CD14-positive monocyte (primary cell): ENCODE data around the gene SMIM20. TPM values are rescaled to one million over a fixed set of nuclear protein-coding genes. Genes with fewer than 3 reads are reported as not detected.

Experiments
- DNase-seq, 3 donors: peaks; one replicate each; pipeline ENCODE4 v3.0.0-alpha.2; 2011 to 2022
- H2AFZ ChIP-seq: 2 replicates; pipeline ENCODE4 v1.6.0; 2012; ENCODE audit warnings: mild to moderate bottlenecking, low read depth, low read length, inconsistent platforms; ENCODE audit not compliant: insufficient read depth, poor library complexity, severe bottlenecking
- H3K27ac ChIP-seq, 2 donors: 1 replicate in 1 of 2; 2 replicates in 1 of 2; pipeline ENCODE4 v1.5.1; 2012 to 2013; ENCODE audit warnings: low read length in 2 of 2, control low read depth in 1 of 2, inconsistent platforms in 1 of 2, low read depth in 1 of 2, mild to moderate bottlenecking in 1 of 2
- H3K27me3 ChIP-seq, 2 donors: one replicate each; pipeline versions ENCODE4 v1.6.0 to v1.6.1; 2011 to 2013; ENCODE audit warnings: low read length in 2 of 2; ENCODE audit not compliant: control insufficient read depth in 2 of 2, insufficient read depth in 2 of 2
- H3K36me3 ChIP-seq, 2 donors: replicated peaks in 1 of 2; 1 replicate in 1 of 2; 2 replicates in 1 of 2; pipeline versions ENCODE4 v1.5.1 to v1.6.1; 2012 to 2013; ENCODE audit warnings: low read length in 2 of 2, control low read depth in 1 of 2, inconsistent platforms in 1 of 2, mild to moderate bottlenecking in 1 of 2; ENCODE audit not compliant: insufficient read depth in 2 of 2, control insufficient read depth in 1 of 2
- H3K4me1 ChIP-seq, 2 donors: 1 replicate in 1 of 2; 2 replicates in 1 of 2; pipeline versions ENCODE4 v1.5.1 to v1.6.1; 2012 to 2013; ENCODE audit warnings: low read length in 2 of 2, control low read depth in 1 of 2, inconsistent platforms in 1 of 2, mild to moderate bottlenecking in 1 of 2, moderate library complexity in 1 of 2; ENCODE audit not compliant: insufficient read depth in 2 of 2, control insufficient read depth in 1 of 2
- H3K4me2 ChIP-seq: replicated peaks from 2 replicates; pipeline ENCODE3; 2012; ENCODE audit warnings: low read length, moderate library complexity, mild to moderate bottlenecking; ENCODE audit not compliant: poor library complexity, severe bottlenecking; ENCODE audit errors: extremely low read depth
- H3K4me3 ChIP-seq, 3 experiments: fragments of 200-600 bp in 1 of 3; sonication (generic) in 1 of 3; replicated peaks in 1 of 3; 1 replicate in 2 of 3; 2 replicates in 1 of 3; pipeline ENCODE4 v1.5.1; 2011 to 2013; ENCODE audit warnings: low read length in 3 of 3, mild to moderate bottlenecking in 3 of 3, control low read depth in 2 of 3, low read depth in 2 of 3, inconsistent platforms in 1 of 3, moderate library complexity in 1 of 3
- H3K79me2 ChIP-seq: 2 replicates; pipeline ENCODE4 v1.6.0; 2012; ENCODE audit warnings: mild to moderate bottlenecking, control low read depth, inconsistent platforms, low read length, moderate library complexity; ENCODE audit not compliant: insufficient read depth
- H3K9ac ChIP-seq: 2 replicates; pipeline ENCODE4 v1.6.0; 2017; ENCODE audit warnings: low read length, mild to moderate bottlenecking; ENCODE audit not compliant: insufficient read depth, poor library complexity, severe bottlenecking
- H3K9me3 ChIP-seq, 2 donors: replicated peaks in 1 of 2; 1 replicate in 1 of 2; 2 replicates in 1 of 2; pipeline versions ENCODE4 v1.5.1 to v1.6.1; 2012 to 2013; ENCODE audit warnings: low read length in 2 of 2, control low read depth in 1 of 2; ENCODE audit not compliant: control insufficient read depth in 1 of 2, insufficient read depth in 1 of 2
- H4K20me1 ChIP-seq: 2 replicates; pipeline ENCODE4 v1.6.0; 2012; ENCODE audit warnings: mild to moderate bottlenecking, low read length, control low read depth, moderate library complexity; ENCODE audit not compliant: insufficient read depth
- H3K27ac Mint-ChIP-seq, 7 donors: one replicate each; pipeline ENCODE4 v1.8.0; 2020; ENCODE audit warnings: mild to moderate bottlenecking in 7 of 7, mixed read lengths in 7 of 7, moderate library complexity in 6 of 7, inconsistent platforms in 2 of 7
- H3K27me3 Mint-ChIP-seq, 3 donors: one replicate each; pipeline ENCODE4 v1.8.0; 2021 to 2022; ENCODE audit warnings: low read depth in 3 of 3, mild to moderate bottlenecking in 3 of 3, mixed read lengths in 3 of 3, moderate library complexity in 3 of 3, inconsistent platforms in 1 of 3
- H3K36me3 Mint-ChIP-seq, 2 donors: one replicate each; pipeline ENCODE4 v1.8.0; 2020; ENCODE audit warnings: mixed read lengths in 2 of 2, inconsistent platforms in 1 of 2, mild to moderate bottlenecking in 1 of 2
- H3K4me1 Mint-ChIP-seq: one replicate; pipeline ENCODE4 v1.8.0; 2020; ENCODE audit warnings: mild to moderate bottlenecking, mixed read lengths
- H3K4me3 Mint-ChIP-seq, 2 donors: one replicate each; pipeline ENCODE4 v1.8.0; 2020; ENCODE audit warnings: mild to moderate bottlenecking in 2 of 2, mixed read lengths in 2 of 2, moderate library complexity in 1 of 2
- H3K9me3 Mint-ChIP-seq, 7 donors: one replicate each; pipeline ENCODE4 v1.8.0; 2020 to 2022; ENCODE audit warnings: mixed read lengths in 7 of 7, mild to moderate bottlenecking in 6 of 7, moderate library complexity in 6 of 7, inconsistent platforms in 2 of 7
- CTCF ChIP-seq: fragments of 200-600 bp; IDR thresholded peaks from one replicate; pipeline ENCODE4 v1.8.0; 2022; ENCODE audit warnings: antibody characterized with exemption, mild to moderate bottlenecking
- WGBS: methylation state at CpG from one replicate; pipeline ENCODE4 v1.1.5; 2013; ENCODE audit warnings: missing lambda C conversion rate; ENCODE audit not compliant: insufficient coverage; 5-methylcytosine and 5-hydroxymethylcytosine counted together
- intact Hi-C, 2 donors: fragments of 100-400 bp; cut with micrococcal nuclease; formaldehyde crosslinking; loops; one replicate each; pipeline versions ENCODE4 v1.15.0 to v1.15.1; 2023
- polyA plus RNA-seq, 3 donors: library from polyadenylated mRNA; depleted of rRNA in 1 of 3; unstranded in 2 of 3; stranded (reverse) in 1 of 3; fragments of 300-500 nt in 2 of 3; fragments of >200 nt in 1 of 3; fragmentation: Illumina TruSeq in 2 of 3; gene quantifications; 1 replicate in 2 of 3; 2 replicates in 1 of 3; pipeline ENCODE4 v1.2.3, GENCODE V29; 2012 to 2021

Gene SMIM20
- polyA plus RNA-seq, 3 donors: 10.4 to 38.1 (median 33.7) TPM

GRCh38 chr4:25881193-25881592 lies 32.8 kb upstream of the SMIM20 start:
- Mint-ChIP-seq H3K9me3 (peaks cover 0 to 3% (median 0%) of the 10 kb centered on the region in 7 donors), H3K36me3 (peaks cover 4 to 5% of the 10 kb centered on the region in 2 donors), H3K4me3 (no peak overlapping the region), H3K4me1 (peaks cover 46% of the 10 kb centered on the region), H3K27me3 (no peaks in the 10 kb centered on the region), H3K27ac (peak overlapping the region in 4 of 7 donors; percentile 4 to 76 (median 28))
- peaks cover 38 to 44% of the 10 kb centered on the region in 2 donors for H3K4me1 ChIP-seq
- no peaks in the 10 kb centered on the region for H3K36me3 ChIP-seq
- no peaks in the 10 kb centered on the region for H4K20me1 ChIP-seq
- peak overlapping the region in 1 of 3 experiments; percentile 32 for H3K4me3 ChIP-seq
- no peak for TF ChIP-seq CTCF
- peak overlapping the region; percentile 44 for H3K4me2 ChIP-seq
- intact Hi-C loops: no loop called here
- H3K27ac ChIP-seq: no peak overlapping the region
- no peaks in the 10 kb centered on the region for H3K9me3 ChIP-seq
- no peaks in the 10 kb centered on the region for H3K79me2 ChIP-seq
- H3K27me3 ChIP-seq: no peaks in the 10 kb centered on the region
- no peak overlapping the region for H3K9ac ChIP-seq
- peak in 2 of 3 donors; percentile 9 to 18 for DNase-seq
- WGBS: no CpG with 5 or more reads among the region's 4 CpGs
- no peak overlapping the region for H2AFZ ChIP-seq

- Histone ChIP-seq H2AFZ (no peak overlapping the region), H3K4me3 (no peak overlapping the region), H3K4me1 (peaks cover 38 to 44% of the 10 kb centered on the region in 2 donors), H3K27ac (no peak overlapping the region), H3K4me2 (no peak overlapping the region), H3K27me3 (no peaks in the 10 kb centered on the region), H3K9me3 (no peaks in the 10 kb centered on the region), H3K79me2 (no peaks in the 10 kb centered on the region), H4K20me1 (no peaks in the 10 kb centered on the region), H3K9ac (no peak overlapping the region), H3K36me3 (no peaks in the 10 kb centered on the region)
- Mint-ChIP-seq H3K4me3 (no peak overlapping the region), H3K27me3 (peaks cover 0 to 2% (median 2%) of the 10 kb centered on the region in 3 donors), H3K4me1 (peaks cover 46% of the 10 kb centered on the region), H3K9me3 (peaks cover 0 to 3% (median 0%) of the 10 kb centered on the region in 7 donors), H3K36me3 (peaks cover 4 to 5% of the 10 kb centered on the region in 2 donors), H3K27ac (no peak overlapping the region)
- DNase-seq: no peak
- TF ChIP-seq CTCF: no peak
- intact Hi-C loops: no loop called here
- WGBS: 85% methylated on average over 4 of the region's 4 CpGs
Observed at GRCh38 chr4:25882226-25882625, 31.8 kb upstream of the SMIM20 start.
